Measurements from ENCODE around the gene ACE. TPM values are rescaled to one million over a fixed set of nuclear protein-coding genes. Genes with fewer than 3 reads are reported as not detected.

ACE gene
- total RNA-seq, 1 experiment from 2014 or later = 4.5 TPM

- POLR2A ChIA-PET = interaction anchor here (0.6 to 1.5 kb wide), 4 partner anchors 8 to 237 kb away, joined by 3 to 11 read pairs (median 4); no protein-coding TSS in a partner anchor
- no TSS peak for BruUV-seq (replicated peaks)
- Histone ChIP-seq H3K27me3 (ENCODE audit: control insufficient read depth, insufficient read depth, low read length) (no peaks in the 10 kb centered on the region), H3K27ac (ENCODE audit: low read length) (peak overlapping the region; percentile 68), H3K36me3 (ENCODE audit: control insufficient read depth, insufficient read depth, low read length) (no peaks in the 10 kb centered on the region), H3K4me1 (ENCODE audit: control insufficient read depth, insufficient read depth, low read length) (peaks cover 70% of the 10 kb centered on the region), H3K4me3 (ENCODE audit: low read depth in 2 of 2, low read length in 2 of 2) (no peak overlapping the region), H3K9me3 (ENCODE audit: control insufficient read depth, insufficient read depth, low read depth, low read length) (no peaks in the 10 kb centered on the region)
- CTCF ChIA-PET = interaction anchor here (0.6 to 0.9 kb wide), 4 partner anchors 8 to 325 kb away, joined by 3 read pairs; no protein-coding TSS in a partner anchor
- no peak for TF ChIP-seq POLR2AphosphoS5 (IDR thresholded peaks at IDR 0.05; ENCODE audit: low read depth, low read length)
- TF ChIP-seq SIN3A (IDR thresholded peaks at IDR 0.05; ENCODE audit: borderline replicate concordance, insufficient read depth, low read depth, low read length) = no peak
- TF ChIP-seq, protein P1, sequence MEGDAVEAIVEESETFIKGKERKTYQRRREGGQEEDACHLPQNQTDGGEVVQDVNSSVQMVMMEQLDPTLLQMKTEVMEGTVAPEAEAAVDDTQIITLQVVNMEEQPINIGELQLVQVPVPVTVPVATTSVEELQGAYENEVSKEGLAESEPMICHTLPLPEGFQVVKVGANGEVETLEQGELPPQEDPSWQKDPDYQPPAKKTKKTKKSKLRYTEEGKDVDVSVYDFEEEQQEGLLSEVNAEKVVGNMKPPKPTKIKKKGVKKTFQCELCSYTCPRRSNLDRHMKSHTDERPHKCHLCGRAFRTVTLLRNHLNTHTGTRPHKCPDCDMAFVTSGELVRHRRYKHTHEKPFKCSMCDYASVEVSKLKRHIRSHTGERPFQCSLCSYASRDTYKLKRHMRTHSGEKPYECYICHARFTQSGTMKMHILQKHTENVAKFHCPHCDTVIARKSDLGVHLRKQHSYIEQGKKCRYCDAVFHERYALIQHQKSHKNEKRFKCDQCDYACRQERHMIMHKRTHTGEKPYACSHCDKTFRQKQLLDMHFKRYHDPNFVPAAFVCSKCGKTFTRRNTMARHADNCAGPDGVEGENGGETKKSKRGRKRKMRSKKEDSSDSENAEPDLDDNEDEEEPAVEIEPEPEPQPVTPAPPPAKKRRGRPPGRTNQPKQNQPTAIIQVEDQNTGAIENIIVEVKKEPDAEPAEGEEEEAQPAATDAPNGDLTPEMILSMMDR (IDR thresholded peaks at IDR 0.05) = peak; percentile 75
- no peak for TF ChIP-seq TCF7L2 (IDR thresholded peaks at IDR 0.05; ENCODE audit: low read depth, low read length)
- TF ChIP-seq, protein P2, sequence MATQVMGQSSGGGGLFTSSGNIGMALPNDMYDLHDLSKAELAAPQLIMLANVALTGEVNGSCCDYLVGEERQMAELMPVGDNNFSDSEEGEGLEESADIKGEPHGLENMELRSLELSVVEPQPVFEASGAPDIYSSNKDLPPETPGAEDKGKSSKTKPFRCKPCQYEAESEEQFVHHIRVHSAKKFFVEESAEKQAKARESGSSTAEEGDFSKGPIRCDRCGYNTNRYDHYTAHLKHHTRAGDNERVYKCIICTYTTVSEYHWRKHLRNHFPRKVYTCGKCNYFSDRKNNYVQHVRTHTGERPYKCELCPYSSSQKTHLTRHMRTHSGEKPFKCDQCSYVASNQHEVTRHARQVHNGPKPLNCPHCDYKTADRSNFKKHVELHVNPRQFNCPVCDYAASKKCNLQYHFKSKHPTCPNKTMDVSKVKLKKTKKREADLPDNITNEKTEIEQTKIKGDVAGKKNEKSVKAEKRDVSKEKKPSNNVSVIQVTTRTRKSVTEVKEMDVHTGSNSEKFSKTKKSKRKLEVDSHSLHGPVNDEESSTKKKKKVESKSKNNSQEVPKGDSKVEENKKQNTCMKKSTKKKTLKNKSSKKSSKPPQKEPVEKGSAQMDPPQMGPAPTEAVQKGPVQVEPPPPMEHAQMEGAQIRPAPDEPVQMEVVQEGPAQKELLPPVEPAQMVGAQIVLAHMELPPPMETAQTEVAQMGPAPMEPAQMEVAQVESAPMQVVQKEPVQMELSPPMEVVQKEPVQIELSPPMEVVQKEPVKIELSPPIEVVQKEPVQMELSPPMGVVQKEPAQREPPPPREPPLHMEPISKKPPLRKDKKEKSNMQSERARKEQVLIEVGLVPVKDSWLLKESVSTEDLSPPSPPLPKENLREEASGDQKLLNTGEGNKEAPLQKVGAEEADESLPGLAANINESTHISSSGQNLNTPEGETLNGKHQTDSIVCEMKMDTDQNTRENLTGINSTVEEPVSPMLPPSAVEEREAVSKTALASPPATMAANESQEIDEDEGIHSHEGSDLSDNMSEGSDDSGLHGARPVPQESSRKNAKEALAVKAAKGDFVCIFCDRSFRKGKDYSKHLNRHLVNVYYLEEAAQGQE (IDR thresholded peaks at IDR 0.05; ENCODE audit: insufficient read depth in 1 of 2, low read depth in 2 of 2, low read length in 1 of 2) = 0 out of 4 replicates have a peak, but pooled peaks of 1 of the 2 experiments have one; percentile 29
- intact Hi-C loops (cut with micrococcal nuclease; ENCODE audit: unreplicated experiment) = no loop called here
- no peak for DNase-seq (ENCODE audit: low read depth, low spot score)
- in situ Hi-C loops (cut with HindIII; ENCODE audit: low pct_unique_long_range_greater_than_20kb, low sequenced_read_pairs) = no loop called here
- ATAC-seq = no peak
Measured at GRCh38 chr17:63436523-63437110, 40.2 kb upstream of the ACE start.

- POLR2A ChIA-PET = interaction anchor here (0.7 kb wide), 2 partner anchors 12 to 218 kb away, joined by 3 to 11 read pairs; no protein-coding TSS in a partner anchor
- in situ Hi-C loops (cut with HindIII; ENCODE audit: low pct_unique_long_range_greater_than_20kb, low sequenced_read_pairs) = no loop called here
Measured at GRCh38 chr17:63437287-63438091, 39.4 kb upstream of the ACE start.

More at GRCh38 chr17:63437287-63438091, 39.4 kb upstream of the ACE start:
- CTCF ChIA-PET = interaction anchor here (0.5 to 0.9 kb wide), 2 partner anchors 39 to 175 kb away, joined by 3 read pairs; partner anchors contain the start of gene ACE
- BruUV-seq (replicated peaks) = no TSS peak
- Histone ChIP-seq H3K9me3 (ENCODE audit: control insufficient read depth, insufficient read depth, low read depth, low read length) (no peaks in the 10 kb centered on the region), H3K36me3 (ENCODE audit: control insufficient read depth, insufficient read depth, low read length) (no peaks in the 10 kb centered on the region), H3K27me3 (ENCODE audit: control insufficient read depth, insufficient read depth, low read length) (no peaks in the 10 kb centered on the region), H3K27ac (ENCODE audit: low read length) (no peak overlapping the region), H3K4me1 (ENCODE audit: control insufficient read depth, insufficient read depth, low read length) (peaks cover 70% of the 10 kb centered on the region), H3K4me3 (ENCODE audit: low read depth in 2 of 2, low read length in 2 of 2) (no peak overlapping the region)
- ATAC-seq = no peak
- intact Hi-C loops (cut with micrococcal nuclease; ENCODE audit: unreplicated experiment) = no loop called here
- TF ChIP-seq POLR2AphosphoS5 (IDR thresholded peaks at IDR 0.05; ENCODE audit: low read depth, low read length) (no peak), SIN3A (IDR thresholded peaks at IDR 0.05; ENCODE audit: borderline replicate concordance, insufficient read depth, low read depth, low read length) (no peak), TCF7L2 (IDR thresholded peaks at IDR 0.05; ENCODE audit: low read depth, low read length) (no peak)
- TF ChIP-seq, protein P2 (IDR thresholded peaks at IDR 0.05; ENCODE audit: insufficient read depth in 1 of 2, low read depth in 2 of 2, low read length in 1 of 2) = no peak
- TF ChIP-seq, protein P1 (IDR thresholded peaks at IDR 0.05) = no peak
- DNase-seq (ENCODE audit: low read depth, low spot score) = no peak
